Activated CD8-positive, alpha-beta T cell treated with anti-CD3 and anti-CD28 coated beads for 36 hours (primary cell): ENCODE results near the gene STK11. TPM values are rescaled to one million over a fixed set of nuclear protein-coding genes. Genes with fewer than 3 reads are reported as not detected.

Source experiments
- ATAC-seq: fragments of 200-7000 bp; cut with Tn5 transposase; one replicate; pipeline ENCODE4 v1.10.0; 2021; ENCODE audit warnings: mild to moderate bottlenecking, moderate library complexity
- CTCF ChIA-PET: fragments of 350-600 bp; sonication (Branson Sonifier 250); formaldehyde crosslinking; loops from one replicate; lab custom pipeline; 2021; ENCODE audit warnings: antibody characterized with exemption; lab: Charles Lee
- POLR2A ChIA-PET: fragments of 350-600 bp; sonication (Branson Sonifier 250); formaldehyde crosslinking; loops from one replicate; lab custom pipeline; 2021; ENCODE audit warnings: antibody characterized with exemption; lab: Charles Lee
- DNase-seq: peaks from one replicate; pipeline ENCODE4 v3.0.0-alpha.2; 2020
- H3K27ac Mint-ChIP-seq: one replicate; pipeline ENCODE4 v1.8.0; 2021; ENCODE audit warnings: mild to moderate bottlenecking, mixed read lengths
- H3K27me3 Mint-ChIP-seq: one replicate; pipeline ENCODE4 v1.8.0; 2021; ENCODE audit warnings: mixed read lengths
- H3K36me3 Mint-ChIP-seq: one replicate; pipeline ENCODE4 v1.8.0; 2021; ENCODE audit warnings: low read depth, mixed read lengths
- H3K4me1 Mint-ChIP-seq: one replicate; pipeline ENCODE4 v1.8.0; 2021; ENCODE audit warnings: low read depth, mixed read lengths
- H3K4me3 Mint-ChIP-seq: one replicate; pipeline ENCODE4 v1.8.0; 2021; ENCODE audit warnings: mild to moderate bottlenecking, moderate library complexity, mixed read lengths
- H3K9me3 Mint-ChIP-seq: one replicate; pipeline ENCODE4 v1.8.0; 2021; ENCODE audit warnings: mixed read lengths
- intact Hi-C: fragments of 100-400 bp; cut with micrococcal nuclease; formaldehyde crosslinking; loops from one replicate; pipeline ENCODE4 v1.10.0; 2022
- total RNA-seq, 2 experiments: library from RNA; stranded (reverse); gene quantifications; one replicate each; pipeline ENCODE4 v1.2.3, GENCODE V29; 2021
- TF ChIP-seq, protein P1 (sequence below): fragments of 200-600 bp; IDR thresholded peaks from one replicate; pipeline ENCODE4 v1.8.0; 2022; ENCODE audit warnings: antibody characterized with exemption, mild to moderate bottlenecking

The STK11 gene
- total RNA-seq, 2 experiments from 2014 or later, result 55.1 to 58.0 TPM

DNA sequence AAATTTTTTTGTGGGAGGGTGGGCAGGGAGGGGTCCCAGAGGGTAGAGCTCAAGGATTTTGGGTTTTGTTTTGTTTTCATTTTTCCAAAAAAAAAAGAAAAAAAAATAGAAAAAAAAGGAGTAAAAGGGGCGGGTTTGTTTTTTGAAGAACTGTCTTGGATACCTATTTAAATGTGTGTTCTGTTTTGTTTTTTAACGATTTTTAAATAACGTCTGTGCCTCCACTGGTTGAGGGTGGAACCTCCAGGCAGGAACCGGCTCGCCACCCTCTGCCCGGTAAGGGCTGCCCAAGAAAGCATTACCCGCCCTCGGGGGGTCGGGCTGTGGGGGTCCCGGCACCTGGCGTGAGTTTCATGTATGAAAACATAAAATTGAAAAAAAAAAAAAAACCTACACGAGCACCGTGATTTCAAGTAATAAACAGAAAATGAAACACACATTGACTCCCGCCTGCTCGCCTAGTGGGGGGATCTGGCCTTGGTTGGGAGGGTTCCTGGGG, 53.2 kb downstream of the STK11 start:
- peak overlapping the region; percentile 96 for H3K27ac Mint-ChIP-seq
- no peaks in the 10 kb centered on the region for H3K27me3 Mint-ChIP-seq
- intact Hi-C loops, result no loop called here
- TF ChIP-seq, protein P1, sequence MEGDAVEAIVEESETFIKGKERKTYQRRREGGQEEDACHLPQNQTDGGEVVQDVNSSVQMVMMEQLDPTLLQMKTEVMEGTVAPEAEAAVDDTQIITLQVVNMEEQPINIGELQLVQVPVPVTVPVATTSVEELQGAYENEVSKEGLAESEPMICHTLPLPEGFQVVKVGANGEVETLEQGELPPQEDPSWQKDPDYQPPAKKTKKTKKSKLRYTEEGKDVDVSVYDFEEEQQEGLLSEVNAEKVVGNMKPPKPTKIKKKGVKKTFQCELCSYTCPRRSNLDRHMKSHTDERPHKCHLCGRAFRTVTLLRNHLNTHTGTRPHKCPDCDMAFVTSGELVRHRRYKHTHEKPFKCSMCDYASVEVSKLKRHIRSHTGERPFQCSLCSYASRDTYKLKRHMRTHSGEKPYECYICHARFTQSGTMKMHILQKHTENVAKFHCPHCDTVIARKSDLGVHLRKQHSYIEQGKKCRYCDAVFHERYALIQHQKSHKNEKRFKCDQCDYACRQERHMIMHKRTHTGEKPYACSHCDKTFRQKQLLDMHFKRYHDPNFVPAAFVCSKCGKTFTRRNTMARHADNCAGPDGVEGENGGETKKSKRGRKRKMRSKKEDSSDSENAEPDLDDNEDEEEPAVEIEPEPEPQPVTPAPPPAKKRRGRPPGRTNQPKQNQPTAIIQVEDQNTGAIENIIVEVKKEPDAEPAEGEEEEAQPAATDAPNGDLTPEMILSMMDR, result no peak
- ATAC-seq (no peak), DNase-seq (peak; percentile 38)
- peaks cover 51% of the 10 kb centered on the region for H3K4me1 Mint-ChIP-seq
- no peaks in the 10 kb centered on the region for H3K9me3 Mint-ChIP-seq
- ChIA-PET POLR2A (interaction anchor here (1.2 to 3.5 kb wide), 5 partner anchors 9 to 173 kb away, joined by 4 to 22 read pairs (median 7); partner anchors contain the start of gene CIRBP), CTCF (interaction anchor here (16.1 kb wide), 1 partner anchor 15 kb away, joined by 449 read pairs; the partner anchor contains the start of gene ATP5F1D)
- H3K4me3 Mint-ChIP-seq, result peak overlapping the region; percentile 98
- H3K36me3 Mint-ChIP-seq, result peaks cover 37% of the 10 kb centered on the region

DNA sequence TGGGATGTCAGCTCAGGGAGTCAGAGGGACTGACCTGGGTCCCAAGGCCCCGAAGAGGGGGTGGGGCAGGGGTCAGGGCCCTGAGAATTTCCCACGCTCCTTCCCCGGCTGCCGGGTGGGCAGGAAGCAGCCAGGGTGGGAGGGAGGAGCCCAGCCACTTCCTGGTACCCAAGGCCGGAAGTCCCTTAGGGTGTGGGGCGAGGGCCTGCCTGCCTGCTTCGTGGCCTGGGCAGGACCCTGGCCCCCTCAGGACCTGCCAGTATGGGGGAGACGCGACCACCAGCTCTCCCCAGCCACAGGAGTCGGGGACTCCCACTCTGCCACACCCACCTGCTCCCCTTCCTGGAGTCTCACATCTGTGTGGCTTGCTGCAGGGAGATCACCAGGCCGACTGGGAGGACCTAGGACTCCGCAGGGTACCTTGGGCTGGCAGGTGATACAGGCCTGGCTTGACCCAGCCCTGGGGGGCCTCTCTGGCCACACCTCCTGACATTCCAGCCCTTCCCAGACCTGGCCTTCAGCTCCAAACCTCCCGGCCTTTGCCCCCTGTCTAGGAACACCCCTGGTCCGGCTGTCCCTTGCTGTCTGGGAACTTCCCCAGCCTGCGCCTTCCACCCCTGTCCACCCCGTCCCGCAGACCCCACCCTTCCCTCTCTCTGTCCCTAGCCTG, 53.8 kb downstream of the STK11 start:
- Mint-ChIP-seq H3K27me3 (no peaks in the 10 kb centered on the region), H3K4me1 (peaks cover 51% of the 10 kb centered on the region), H3K9me3 (no peaks in the 10 kb centered on the region), H3K27ac (peak overlapping the region; percentile 96), H3K4me3 (peak overlapping the region; percentile 98), H3K36me3 (peaks cover 36% of the 10 kb centered on the region)
- POLR2A ChIA-PET, result interaction anchor here (1.2 to 3.5 kb wide), 5 partner anchors 8 to 174 kb away, joined by 4 to 22 read pairs (median 7); partner anchors contain the start of gene CIRBP
- CTCF ChIA-PET, result interaction anchor here (16.1 kb wide), 1 partner anchor 15 kb away, joined by 449 read pairs; the partner anchor contains the start of gene ATP5F1D
- ATAC-seq (peak; percentile 40), DNase-seq (peak; percentile 82)
- TF ChIP-seq, protein P1, result no peak
- intact Hi-C loops, result no loop called here

DNA sequence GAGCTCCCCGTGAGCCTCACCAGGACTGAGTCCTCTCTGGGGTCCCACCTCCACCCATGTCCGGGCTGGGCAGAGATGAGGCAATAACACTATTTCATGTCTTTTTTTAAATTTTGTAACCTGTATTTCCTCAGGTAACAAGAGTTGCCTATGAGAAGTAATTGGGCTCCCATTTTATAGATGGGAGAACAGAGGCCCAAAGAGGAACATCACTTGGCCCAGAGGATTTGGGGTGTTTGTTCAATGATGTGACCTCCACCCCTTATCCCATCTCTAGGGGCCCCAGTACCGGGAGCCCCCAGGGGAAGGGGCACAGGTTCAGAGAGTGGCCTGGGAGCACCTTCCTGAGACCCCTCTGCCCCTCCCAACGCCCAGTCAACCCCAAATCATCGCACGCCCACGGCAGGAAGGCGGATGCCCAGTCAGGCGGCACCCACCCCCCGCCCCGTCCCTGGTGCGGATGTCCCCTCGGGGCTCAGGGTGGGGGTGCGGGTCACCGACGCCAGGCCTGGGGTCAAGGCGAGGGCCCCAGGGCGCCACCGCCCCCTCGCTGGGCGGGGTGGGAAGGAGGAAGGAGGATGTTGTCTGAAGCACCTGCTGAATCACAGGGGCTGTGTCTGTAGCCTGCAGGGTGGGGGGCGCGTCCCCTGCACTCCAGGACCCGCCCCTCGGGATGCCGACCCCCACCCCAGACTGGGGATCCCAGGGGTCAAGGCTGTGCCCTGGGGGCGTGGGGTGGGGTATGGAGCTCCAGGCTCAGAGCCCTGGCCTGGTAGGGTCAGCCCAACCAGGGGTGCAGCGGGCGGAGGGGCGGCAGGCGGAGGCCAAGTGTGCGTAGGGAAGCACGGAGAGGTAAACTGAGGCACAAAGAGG, 54.5 kb downstream of the STK11 start:
- H3K4me1 Mint-ChIP-seq, result peaks cover 50% of the 10 kb centered on the region
- no peaks in the 10 kb centered on the region for H3K27me3 Mint-ChIP-seq
- H3K27ac Mint-ChIP-seq, result peak overlapping the region; percentile 96
- no peaks in the 10 kb centered on the region for H3K9me3 Mint-ChIP-seq
- peaks cover 32% of the 10 kb centered on the region for H3K36me3 Mint-ChIP-seq
- peak overlapping the region; percentile 98 for H3K4me3 Mint-ChIP-seq
- POLR2A ChIA-PET, result interaction anchor here (1.2 to 3.5 kb wide), 6 partner anchors 8 to 174 kb away, joined by 4 to 22 read pairs (median 8); partner anchors contain the start of gene CIRBP
- CTCF ChIA-PET, result interaction anchor here (0.8 to 16.1 kb wide), 2 partner anchors 9 to 16 kb away, joined by 3 to 449 read pairs; partner anchors contain the start of genes ATP5F1D and CIRBP
- DNase-seq (peak; percentile 83), ATAC-seq (peak; percentile 31)
- intact Hi-C loops, result no loop called here
- TF ChIP-seq, protein P1, result no peak

DNA sequence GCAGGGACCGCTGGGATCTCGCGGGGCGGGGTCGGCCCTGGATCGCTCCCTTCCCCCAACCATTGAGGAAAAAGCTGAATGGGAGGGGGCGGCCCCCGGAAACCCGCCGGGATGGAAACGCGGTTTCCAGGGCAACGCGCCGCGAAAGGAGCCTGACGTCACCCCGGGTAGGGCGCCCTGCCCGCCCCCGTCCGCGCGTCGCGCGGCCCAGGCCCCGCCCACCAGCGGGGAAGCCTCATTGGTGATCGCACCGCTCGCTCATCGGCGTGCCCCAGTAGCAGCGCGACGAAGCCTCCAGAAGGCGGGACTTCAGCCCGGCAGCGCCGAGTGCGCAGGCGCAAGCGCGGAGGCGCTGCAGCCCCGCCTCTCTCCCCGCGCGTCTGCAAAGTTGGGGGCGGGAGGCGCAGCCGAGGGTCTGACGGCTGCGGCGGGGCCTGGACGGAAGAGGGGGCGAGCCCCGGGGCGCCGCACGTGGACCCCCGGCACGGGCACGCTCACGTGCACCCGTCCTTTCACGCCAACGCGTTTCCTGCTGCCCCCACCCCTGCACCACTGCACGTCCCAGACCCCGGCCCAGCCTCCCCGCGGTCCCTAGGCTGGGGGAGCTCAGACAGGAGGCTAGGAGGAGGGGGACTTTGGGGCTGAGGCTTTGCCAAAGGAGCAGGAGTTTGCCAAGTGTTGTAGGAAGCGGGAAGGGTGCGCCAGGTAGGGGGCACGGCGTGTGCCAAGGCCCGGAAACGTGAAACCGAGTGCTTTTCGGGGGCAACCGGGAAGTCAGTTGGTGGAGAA, 55.4 kb downstream of the STK11 start:
- ChIA-PET CTCF (interaction anchor here (0.8 to 16.1 kb wide), 2 partner anchors 8 to 17 kb away, joined by 3 to 449 read pairs; partner anchors contain the start of genes ATP5F1D and CIRBP), POLR2A (interaction anchor here (0.7 to 3.5 kb wide), 10 partner anchors 8 to 175 kb away, joined by 3 to 22 read pairs (median 6); partner anchors contain the start of genes CIRBP and FAM174C)
- H3K27ac Mint-ChIP-seq, result peak overlapping the region; percentile 93
- H3K27me3 Mint-ChIP-seq, result no peaks in the 10 kb centered on the region
- H3K4me1 Mint-ChIP-seq, result peaks cover 55% of the 10 kb centered on the region
- peak; percentile 81 for ATAC-seq
- DNase-seq, result peak; percentile 97
- no peaks in the 10 kb centered on the region for H3K9me3 Mint-ChIP-seq
- peaks cover 26% of the 10 kb centered on the region for H3K36me3 Mint-ChIP-seq
- intact Hi-C loops, result no loop called here
- TF ChIP-seq, protein P1, result no peak
- peak overlapping the region; percentile 98 for H3K4me3 Mint-ChIP-seq
